Measurements from ENCODE around the gene DNAJC5. TPM values are rescaled to one million over a fixed set of nuclear protein-coding genes. Genes with fewer than 3 reads are reported as not detected.
"Not testable (repeated sequence)": the region's sequence is repeated elsewhere in the genome, so short reads cannot be mapped to it uniquely, and the experiment has no call there.

Gene DNAJC5
- polyA plus RNA-seq, 4 donors = 26.5 to 38.5 (median 32.2) TPM

DNA sequence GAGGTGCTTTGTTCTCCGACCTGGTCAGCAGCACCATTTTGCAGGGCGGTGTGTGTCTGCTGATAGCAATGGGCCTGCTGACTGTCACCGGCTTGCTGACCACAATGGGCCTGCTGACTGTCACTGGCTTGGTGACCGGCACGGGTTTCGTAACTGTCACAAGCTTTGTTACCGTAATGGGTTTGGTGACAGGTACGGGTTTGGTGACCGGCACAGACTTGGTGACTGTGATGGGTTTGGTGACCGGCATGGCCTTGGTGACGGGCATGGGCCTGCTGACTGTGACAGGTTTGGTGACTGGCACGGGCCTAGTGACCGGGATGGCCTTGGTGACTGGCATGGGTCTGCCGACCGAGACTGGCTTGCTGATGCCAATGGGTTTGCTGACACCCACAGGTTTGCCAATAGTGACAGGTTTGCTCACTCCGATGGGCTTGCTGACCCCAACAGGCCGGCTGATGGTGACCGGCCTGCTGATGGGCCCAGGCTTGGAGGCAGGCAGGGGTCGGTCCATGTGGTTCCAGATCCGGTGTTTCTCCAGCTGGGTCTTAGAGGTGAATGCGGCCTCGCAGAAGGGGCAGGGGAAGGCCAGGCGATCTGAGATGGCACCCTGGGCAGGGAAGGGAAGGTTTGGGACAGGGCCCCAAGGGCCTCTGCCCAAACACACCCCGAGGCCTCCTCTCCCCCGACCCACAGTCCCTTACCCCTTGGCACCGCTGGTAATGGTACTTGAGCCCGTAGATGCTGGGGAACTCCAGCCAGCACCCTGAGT lies 71.4 kb downstream of the DNAJC5 start:
- DNase-seq (ENCODE audit: low read depth in 4 of 4, low spot score in 2 of 4) = no peak

DNA sequence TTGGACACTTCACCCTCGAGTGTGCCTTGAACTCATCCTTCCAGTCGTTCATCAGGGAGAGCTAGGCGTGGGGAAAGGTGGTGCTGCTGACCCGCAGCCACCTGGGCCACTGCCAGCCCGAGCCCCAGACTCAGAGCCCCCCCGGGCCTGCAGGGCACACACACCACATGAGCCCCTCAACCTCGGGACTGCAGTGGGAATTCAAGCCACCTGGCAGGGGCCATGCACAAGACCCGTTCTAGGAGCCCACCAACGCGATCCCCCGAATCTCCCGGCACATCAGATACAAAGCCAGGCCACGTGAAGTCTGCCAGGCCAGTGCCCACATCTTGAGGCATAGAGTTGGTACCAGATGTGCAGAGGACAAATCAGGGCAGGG lies 72.0 kb downstream of the DNAJC5 start:
- DNase-seq (ENCODE audit: low read depth in 4 of 4, low spot score in 2 of 4) = no peak

DNA sequence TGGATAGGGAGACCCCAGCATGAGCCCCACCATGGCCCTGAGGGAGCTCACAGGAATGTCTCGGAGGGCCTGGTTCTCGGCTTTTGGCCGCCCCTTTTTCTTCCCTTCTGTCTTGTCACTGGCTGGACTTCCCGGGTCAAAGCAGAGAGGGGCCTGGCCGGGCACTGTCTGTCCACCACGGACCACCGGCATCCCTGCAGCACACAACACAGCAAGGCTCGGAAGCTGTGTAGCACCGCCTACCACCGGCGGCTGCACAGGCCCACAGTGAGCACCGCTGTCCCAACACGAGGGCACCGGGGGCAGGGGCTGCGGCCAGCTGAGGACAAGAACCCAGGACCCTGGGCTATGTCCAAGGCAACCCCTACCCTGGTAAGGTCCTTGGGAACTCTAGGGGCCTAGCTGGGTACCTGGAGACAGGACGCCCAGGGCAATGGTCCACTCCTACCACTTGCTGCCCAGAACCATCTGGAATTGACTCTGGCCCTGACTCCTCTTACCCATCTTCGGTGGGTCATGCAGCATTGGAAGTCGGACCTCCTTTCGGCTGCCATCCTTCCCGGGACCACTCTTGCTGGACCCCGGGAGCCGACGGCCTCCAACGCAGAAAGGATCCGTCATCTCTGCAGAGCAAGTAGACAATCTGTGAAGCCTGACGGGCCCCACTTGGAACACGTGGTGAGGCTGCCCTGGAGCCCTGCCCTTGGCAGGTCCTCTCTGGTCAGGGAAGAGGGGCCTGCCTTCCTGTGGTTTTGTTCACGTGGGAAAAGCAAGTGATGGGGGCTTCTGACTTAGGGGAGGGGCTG lies 72.6 kb downstream of the DNAJC5 start:
- no peak for DNase-seq (ENCODE audit: low read depth in 4 of 4, low spot score in 2 of 4)

DNA sequence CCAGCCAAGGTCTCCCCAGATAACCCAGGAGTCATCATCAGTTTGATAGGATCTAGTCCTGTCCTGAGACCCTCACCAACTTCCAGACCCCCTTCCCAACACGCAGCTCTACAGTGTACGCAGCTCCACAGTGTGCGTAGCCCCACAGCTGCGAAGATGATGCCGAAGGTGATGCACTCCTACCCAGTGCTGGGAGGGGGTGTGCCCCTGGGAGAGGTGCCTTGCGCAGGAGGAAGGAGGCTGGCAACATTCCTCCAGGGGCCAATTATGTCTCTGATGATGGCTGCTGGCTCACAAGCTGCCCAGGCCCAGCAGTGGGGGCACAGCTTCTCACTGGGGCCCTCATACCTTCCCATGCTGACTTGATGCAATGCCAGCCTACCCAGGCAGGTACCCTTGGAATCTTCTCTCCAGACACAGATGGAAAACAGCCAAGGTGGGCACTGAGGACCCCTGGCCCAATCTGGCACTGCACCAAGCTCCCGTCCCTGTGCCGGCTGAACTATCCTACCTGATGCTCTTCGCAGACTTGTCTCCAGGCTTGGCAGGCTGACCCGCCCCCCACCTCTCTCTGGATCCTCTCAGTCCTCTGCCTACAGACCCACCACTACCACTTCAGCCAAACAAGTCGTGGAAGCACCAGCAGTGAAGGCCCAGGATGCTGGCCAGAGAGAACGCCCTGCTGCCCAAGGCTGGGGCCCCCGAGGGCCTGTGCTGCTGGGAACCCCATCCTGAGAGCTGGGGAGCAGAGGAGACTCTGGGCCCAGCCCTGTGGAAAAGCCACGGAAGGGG lies 73.4 kb downstream of the DNAJC5 start:
- no peak for DNase-seq (ENCODE audit: low read depth in 4 of 4, low spot score in 2 of 4)

DNA sequence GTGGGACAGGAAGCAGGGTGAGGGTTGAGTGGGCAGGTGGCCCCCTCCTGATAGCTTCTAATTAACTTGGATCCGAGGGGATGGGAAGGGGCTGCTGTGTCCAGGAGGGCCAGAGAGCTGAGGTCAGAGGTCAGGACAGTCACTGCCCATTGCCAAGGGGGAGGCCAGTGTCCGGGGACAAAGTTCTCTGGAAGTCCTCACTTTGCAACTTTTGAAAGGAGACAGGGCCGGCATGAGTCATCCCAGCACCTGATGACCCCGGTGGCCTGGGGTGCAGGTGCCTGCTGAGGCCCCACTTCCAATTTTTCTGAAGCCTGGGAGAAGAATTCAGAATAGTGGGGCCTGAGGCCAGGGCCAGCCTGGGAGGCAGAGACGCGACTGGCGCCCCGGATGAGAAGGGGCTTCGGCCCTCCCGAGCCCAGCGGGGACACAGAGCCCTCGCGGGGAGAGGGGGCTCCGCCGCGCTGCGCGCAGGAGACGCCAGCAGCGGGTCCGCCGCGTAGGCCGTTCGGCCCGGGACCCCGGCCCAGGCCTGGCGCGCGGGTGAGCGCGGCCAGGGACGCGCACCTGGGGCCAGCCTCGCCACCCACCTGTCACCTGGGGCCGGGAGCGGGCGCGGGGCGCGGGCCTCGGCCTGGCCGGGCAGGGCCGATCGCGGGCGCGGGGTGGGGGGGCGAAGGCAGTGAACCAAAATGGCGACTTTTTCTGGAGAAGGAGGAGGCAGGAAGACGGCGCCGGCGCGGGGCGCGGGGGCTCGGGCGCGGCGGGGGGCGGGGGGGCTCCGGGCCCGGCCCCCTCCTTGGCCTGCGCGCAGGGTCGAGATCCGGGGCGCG lies 74.2 kb downstream of the DNAJC5 start:
- DNase-seq (ENCODE audit: low read depth in 4 of 4, low spot score in 2 of 4) = no peak

DNA sequence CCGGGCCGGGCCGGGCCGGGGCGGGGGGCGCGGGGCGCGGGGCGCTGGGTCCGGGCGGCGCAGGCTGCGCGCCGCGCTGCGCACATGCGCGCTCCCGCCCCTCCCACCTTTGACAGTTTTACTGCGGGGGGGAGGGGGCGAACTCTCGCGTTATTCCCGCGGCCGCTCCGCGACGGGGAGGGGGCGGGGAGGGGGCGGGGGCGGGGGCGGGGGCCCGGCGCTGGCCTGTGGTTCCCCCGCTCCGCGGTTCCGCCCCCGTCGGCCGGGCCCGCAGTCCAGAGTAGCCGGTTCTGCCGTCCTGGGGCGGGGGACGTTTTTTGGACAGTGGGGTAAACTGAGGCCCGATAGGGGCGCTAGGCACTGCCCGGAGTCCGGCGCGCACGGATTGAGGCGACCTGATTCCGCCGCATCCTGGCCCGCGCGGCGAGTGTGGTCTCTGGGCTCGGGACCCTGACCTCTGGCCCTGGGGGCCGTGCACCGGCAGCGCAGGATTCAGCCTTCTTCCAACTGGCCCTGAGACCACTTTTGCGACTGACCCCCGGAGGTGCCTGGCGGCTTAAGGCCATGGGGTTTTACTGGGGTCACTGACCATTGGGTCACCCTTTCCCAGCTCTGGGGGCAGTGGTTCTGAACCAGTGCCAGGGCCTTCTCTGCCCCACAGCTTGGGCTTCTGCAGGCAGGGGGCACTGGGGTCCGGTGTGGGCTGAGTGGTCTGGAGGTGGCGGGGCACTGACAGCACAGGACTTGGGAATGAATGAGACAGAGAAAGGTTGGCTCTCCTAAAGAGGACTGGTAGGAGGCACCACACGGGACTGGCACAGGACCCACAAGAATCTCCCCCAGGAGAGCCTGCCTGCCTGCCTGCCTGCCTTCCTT lies 75.2 kb downstream of the DNAJC5 start, which contains the start of gene ZNF512B:
Gene ZNF512B (minus strand): TSS at position 93 of the 876 bp plus-strand sequence. CDS start 1,980 bp downstream, outside the sequence.
- DNase-seq (ENCODE audit: low read depth in 4 of 4, low spot score in 2 of 4) = no peak

DNA sequence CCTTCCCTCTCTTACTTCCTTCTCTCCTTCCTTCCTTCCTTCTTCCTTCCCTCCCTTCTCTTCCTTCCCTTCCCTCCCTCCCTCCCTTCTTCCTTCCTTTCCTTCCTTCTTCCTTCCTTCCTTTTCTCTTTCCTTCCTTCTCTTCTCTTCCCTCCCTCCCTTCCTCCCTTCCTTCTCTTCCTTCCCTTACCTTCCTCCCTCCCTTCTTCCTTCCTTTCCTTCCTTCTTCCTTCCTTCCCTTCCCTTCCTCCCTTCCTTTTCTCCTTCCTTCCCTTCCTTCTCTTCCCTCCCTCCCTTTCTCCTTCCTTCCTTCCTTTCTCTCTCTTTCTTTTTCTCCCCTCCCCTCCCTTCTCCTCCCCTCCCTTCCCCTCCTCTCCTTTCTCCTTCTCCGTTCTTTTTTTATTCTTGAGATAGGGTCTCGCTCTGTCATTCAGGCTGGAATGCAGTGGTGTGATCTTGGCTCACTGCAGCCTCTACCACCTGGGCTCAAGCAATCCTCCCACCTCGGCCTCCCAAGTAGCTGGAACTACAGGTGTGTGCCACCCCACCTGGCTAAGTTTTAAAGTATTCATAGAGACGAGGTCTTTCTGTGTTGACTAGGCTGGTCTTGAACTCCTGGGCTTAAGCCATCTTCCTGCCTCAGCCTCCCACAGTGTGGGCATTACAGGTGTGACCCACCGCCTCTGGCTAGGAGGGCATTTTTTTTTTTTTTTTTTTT lies 75.9 kb downstream of the DNAJC5 start:
- DNase-seq (ENCODE audit: low read depth in 4 of 4, low spot score in 2 of 4) = no peak

DNA sequence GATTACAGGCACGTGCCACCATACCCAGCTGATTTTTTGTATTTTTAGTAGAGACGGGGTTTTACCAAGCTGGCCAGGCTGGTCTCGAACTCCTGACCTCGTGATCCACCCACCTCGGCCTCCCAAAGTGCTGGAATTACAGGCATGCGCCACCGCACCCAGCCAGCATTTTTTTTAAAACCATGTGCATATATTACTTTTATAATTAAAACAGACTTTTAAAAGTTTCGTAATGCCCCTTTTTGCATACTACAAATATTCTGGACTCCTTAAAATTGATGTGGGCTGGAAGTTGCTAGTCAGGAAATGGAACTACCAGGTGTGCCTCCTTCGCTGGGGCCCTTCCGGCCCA lies 77.0 kb downstream of the DNAJC5 start:
- DNase-seq (ENCODE audit: low read depth in 4 of 4, low spot score in 2 of 4) = not testable (repeated sequence)

DNA sequence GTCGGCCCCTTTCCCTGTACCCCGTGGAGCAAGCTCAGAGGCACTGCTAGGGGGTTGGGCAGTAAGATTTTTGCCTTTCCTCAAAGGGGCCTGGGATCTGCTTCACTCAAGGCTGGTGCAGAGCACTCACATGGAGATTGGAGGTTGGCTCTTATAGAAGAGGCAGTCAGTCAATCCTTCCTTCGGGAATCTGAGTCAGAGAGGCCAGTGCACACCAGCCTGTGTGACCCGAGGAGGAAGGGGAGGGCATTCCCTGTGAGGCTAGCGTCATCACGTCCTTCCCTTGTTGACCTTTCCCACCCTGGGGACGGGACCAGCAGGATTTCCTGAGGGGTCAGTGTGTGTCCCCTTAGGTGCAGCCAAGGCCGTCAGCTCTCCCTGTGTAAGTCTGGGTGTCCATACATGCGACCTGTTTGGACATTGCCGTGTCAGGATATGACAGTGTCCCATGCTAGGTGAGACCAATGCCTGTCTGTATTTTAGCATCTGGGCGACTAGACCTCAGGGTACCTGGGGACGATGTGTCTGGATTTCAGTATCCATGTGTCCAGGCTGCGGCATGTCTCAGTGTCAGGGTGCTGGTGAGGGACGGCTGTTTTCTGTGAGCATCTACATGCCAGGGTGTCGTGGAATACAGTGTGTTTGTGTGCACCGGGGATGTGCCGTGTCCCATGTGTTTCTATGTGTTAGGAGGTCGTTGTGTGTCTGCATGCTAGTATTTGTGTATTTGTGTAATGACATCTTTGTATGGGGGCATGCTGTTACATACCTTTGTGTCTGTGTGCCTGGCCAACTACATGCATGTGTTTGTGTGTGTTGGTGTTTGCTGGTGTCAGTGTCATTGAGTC lies 77.6 kb downstream of the DNAJC5 start:
- no peak for DNase-seq (ENCODE audit: low read depth in 4 of 4, low spot score in 2 of 4)

DNA sequence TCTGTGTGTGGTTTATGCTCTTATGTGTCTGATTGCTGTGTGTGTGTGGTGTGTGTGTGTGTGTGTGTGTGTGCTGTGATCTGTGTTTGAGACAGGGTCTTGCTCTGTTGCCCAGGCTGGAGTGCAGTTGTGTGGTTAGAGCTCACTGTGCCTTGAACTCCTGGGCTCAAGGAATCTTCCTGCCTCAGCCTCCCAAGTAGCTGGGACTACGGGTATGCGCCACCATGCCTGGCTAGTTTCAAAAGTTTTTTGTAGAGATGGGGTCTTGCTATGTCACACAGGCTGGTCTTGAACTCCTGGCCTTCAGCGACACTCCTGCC lies 78.2 kb downstream of the DNAJC5 start:
- DNase-seq (ENCODE audit: low read depth in 4 of 4, low spot score in 2 of 4) = no peak

DNA sequence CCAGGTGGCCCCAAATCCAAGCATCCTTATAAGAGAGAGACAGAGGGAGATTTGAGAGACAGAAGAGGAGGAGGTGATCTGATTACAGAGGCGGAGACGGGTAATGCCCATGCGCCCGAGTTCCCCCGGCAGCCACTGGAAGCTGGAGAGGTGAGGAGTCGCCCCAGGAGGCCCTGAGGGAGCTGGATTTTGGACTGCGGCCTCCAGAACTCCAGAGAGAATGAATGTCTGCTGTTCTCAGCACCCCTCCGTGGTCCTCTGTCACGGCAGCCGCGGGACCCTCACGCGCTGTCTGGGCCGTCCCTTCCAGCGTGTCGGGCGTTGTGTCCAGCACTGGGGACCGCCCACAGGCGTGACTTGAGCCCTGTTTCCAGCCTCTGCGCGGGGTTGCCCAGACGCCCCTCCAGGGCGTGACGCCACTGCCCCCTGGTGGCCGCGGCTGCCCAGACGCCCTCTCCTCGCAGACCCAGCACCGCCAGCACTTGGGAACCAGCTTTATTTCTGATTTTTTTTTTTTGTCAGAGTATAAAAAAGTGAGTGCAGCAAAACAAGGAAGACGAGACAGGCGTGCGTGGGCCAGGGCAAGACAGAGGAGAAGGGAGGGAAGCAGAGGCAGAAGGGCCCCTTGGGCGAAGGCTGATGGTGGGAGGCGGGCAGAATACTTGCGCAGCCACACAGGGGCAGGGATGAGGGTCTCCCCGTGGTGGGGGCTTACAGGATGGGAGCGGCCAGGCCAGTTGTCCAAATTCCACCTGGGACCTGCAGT lies 78.9 kb downstream of the DNAJC5 start:
- no peak for DNase-seq (ENCODE audit: low read depth in 4 of 4, low spot score in 2 of 4)

DNA sequence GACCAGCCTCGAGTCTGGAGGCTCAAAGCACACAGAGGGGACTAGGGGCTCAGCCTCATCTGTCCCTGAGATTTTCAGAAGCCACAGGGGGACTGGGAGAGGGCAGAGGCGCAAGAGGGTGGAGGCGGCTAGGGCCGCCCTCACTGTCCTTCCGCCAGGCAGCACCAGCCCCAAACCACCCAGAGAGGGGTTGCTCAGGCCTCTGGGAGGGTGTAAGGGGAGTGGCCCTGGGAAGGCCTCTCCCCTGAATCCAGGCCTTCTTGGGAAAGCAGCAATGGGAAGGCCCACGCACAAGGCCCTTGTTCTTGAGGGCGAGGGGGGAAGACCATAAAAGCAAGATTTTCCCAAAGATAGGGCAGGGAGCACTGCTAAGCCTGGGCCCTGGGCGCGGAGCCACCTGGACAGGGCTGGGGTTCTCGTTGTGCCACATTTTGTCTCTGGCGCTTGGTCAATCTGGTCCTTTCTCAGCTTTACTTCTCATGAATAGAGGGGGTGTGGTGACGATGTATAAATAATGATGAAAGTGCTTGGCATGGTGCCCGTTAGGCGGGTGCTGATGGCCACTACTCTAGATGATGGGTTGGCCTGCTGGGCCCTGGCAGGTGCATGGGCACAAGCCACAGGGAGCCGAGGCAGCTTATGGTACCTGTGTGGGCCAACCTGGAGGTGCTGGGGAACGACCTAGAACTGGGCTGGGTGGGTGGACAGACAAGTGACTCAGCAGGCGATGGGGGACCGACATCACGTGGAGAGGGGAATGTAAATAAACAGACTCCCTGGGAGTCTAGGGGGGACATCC lies 79.7 kb downstream of the DNAJC5 start:
- DNase-seq (ENCODE audit: low read depth in 4 of 4, low spot score in 2 of 4) = no peak

DNA sequence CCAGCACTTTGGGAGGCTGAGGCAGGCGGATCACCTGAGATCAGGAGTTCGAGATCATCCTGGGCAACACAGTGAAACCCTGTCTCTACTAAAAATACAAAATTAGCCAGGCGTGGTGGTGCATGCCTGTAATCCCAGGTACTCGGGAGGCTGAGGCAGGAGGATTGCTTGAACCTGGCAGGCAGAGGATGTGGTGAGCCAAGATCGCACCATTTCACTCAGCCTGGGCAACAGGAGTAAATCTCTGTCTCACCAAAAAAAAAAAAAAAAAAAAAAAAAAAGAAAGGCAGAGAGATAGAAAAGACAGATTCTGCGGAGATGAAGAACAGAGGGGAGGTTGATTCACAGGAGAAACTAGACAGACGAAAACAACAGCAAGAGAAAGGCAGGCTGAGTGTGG lies 81.6 kb downstream of the DNAJC5 start:
- DNase-seq (ENCODE audit: low read depth in 4 of 4, low spot score in 2 of 4) = not testable (repeated sequence)

DNA sequence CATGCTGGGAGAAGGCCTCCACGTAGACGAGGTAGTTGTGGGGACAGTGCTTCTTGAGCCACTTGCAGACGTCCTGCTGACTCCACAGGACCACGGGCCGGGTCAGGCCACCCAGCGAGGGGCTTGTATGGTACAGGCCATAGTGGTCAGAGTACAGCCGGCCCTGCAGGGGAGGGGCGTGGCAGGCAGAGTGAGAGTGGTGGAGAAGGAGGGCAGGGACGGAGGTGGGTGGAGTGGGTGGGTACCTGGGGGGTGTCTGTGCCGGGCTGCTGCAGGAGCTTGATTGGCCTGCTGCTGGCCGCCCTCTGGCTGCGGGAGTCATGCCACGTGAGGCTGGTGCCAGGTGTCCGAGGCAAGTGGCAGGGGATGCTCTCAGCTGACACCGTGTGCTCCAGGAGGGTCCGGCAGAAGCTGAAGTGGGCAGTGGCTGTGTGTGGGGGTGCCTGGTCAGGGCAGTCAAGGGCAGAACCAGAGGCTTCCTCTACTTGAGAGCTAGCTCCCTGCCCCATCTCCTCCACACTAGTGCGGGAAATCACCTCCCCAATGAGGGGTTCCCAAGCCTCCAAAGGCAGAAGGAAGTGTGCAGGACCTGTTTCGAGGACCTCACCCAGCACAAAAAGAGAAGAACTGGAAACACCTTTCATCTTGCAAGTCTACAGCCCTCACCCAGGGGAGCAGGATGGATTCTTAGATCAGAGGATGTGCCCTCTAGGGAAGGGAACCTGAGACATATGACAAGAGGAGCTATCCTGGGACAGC lies 82.2 kb downstream of the DNAJC5 start:
- DNase-seq (ENCODE audit: low read depth in 4 of 4, low spot score in 2 of 4) = no peak

DNA sequence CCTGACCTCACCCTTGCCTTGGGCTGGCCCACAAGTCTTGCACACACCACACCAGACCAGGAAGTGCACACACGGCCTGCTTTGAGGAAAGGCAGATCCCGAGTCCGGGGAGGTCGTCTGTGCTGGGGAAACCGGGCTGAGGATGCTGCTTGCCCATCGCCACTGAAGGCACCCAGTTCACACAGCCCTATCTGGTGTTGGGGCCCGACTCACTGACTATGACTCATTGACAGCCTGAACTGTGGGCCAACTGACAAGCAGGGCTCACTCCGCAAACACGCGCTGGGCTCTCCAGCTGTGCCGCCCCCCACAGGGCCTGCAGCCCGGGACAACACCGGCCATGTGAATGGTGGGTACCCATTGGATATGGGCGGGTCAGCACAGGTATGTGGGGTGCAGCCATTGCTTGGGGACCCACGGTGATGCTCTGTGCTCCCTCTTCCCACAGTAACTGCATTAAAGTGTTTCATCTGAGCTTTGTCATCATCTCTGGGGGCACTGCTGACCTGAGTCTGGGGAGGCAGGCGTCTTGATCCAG lies 82.9 kb downstream of the DNAJC5 start:
- DNase-seq (ENCODE audit: low read depth in 4 of 4, low spot score in 2 of 4) = no peak
